ENCODE data around the gene HLA-E.
"Not testable (repeated sequence)": the region's sequence is repeated elsewhere in the genome, so short reads cannot be mapped to it uniquely, and the experiment has no call there.

DNA sequence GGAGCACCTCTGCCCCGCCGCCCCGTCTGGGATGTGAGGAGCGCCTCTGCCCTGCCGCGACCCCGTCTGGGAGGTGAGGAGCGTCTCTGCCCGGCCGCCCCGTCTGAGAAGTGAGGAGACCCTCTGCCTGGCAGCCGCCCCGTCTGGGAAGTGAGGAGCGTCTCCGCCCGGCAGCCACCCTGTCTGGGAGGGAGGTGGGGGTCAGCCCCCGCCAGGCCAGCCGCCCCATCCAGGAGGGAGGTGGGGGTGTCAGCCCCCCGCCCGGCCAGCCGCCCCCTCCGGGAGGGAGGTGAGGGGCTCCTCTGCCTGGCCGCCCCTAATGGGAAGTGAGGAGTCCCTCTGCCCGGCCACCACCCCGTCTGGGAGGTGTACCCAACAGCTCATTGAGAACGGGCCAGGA is 14.2 kb upstream of the HLA-E start:
- not testable (repeated sequence) for TF ChIP-seq POLR2A (IDR thresholded peaks at IDR 0.05; ENCODE audit: low read depth, low read length); POLR2AphosphoS5 (IDR thresholded peaks at IDR 0.05; ENCODE audit: low read depth, low read length); TAF1 (IDR thresholded peaks at IDR 0.05; ENCODE audit: borderline replicate concordance, low read depth, low read length)

All from GM12892 (cell line).